Smooth muscle cell (in vitro differentiated cells): Measurements from ENCODE around the gene GGT5. TPM values are rescaled to one million over a fixed set of nuclear protein-coding genes. Genes with fewer than 3 reads are reported as not detected.
"Not testable (repeated sequence)": the region's sequence is repeated elsewhere in the genome, so short reads cannot be mapped to it uniquely, and the experiment has no call there.

ENCODE experiments used
- DNase-seq: peaks from one replicate; lab custom pipeline; 2025; ENCODE audit not compliant: unreplicated experiment; lab: John Stamatoyannopoulos, UW
- H2AFZ ChIP-seq: fragments of 200-600 bp; sonication (generic); 2 replicates; pipeline ENCODE4 v1.6.0; 2016; ENCODE audit warnings: antibody characterized with exemption, low read depth, mild to moderate bottlenecking
- H3F3A ChIP-seq: fragments of 200-600 bp; sonication (generic); 2 replicates; pipeline ENCODE4 v1.6.0; 2017; ENCODE audit warnings: antibody characterized with exemption, low read depth
- H3K27ac ChIP-seq: fragments of 200-600 bp; sonication (generic); 2 replicates; pipeline ENCODE4 v1.5.1; 2016; ENCODE audit warnings: low read depth, mild to moderate bottlenecking
- H3K27me3 ChIP-seq: fragments of 200-600 bp; sonication (generic); 2 replicates; pipeline ENCODE4 v1.6.1; 2016; ENCODE audit warnings: low read depth, mild to moderate bottlenecking
- H3K36me3 ChIP-seq: fragments of 200-600 bp; sonication (generic); 2 replicates; pipeline ENCODE4 v1.5.1; 2016; ENCODE audit warnings: low read depth
- H3K4me1 ChIP-seq: fragments of 200-600 bp; sonication (generic); 2 replicates; pipeline ENCODE4 v1.5.1; 2016; ENCODE audit warnings: low read depth
- H3K4me2 ChIP-seq: fragments of 200-600 bp; sonication (generic); 2 replicates; pipeline ENCODE4 v1.6.0; 2016; ENCODE audit warnings: mild to moderate bottlenecking
- H3K4me3 ChIP-seq: fragments of 200-600 bp; sonication (generic); 2 replicates; pipeline ENCODE4 v1.5.1; 2016; ENCODE audit warnings: mild to moderate bottlenecking
- H3K79me2 ChIP-seq: fragments of 200-600 bp; sonication (generic); 2 replicates; pipeline ENCODE4 v1.6.0; 2016; ENCODE audit warnings: low read depth, mild to moderate bottlenecking
- H3K9ac ChIP-seq: fragments of 200-600 bp; sonication (generic); 2 replicates; pipeline ENCODE4 v1.6.0; 2016; ENCODE audit warnings: low read depth
- H3K9me3 ChIP-seq: fragments of 200-600 bp; sonication (generic); replicated peaks from 2 replicates; pipeline ENCODE4 v1.5.1; 2016; ENCODE audit warnings: low read depth
- H4K20me1 ChIP-seq: fragments of 200-600 bp; sonication (generic); 2 replicates; pipeline ENCODE4 v1.6.0; 2016; ENCODE audit warnings: low read depth
- WGBS: methylation state at CpG from one replicate; pipeline ENCODE4 v1.1.7; 2016; ENCODE audit warnings: low lambda C conversion rate; 5-methylcytosine and 5-hydroxymethylcytosine counted together
- polyA plus RNA-seq: library from polyadenylated mRNA; unstranded; fragments of >200 nt; fragmentation: Nextera tagmentation; extraction: Ambion mirVana; gene quantifications from 2 replicates; pipeline ENCODE4 v1.2.1, GENCODE V29; 2016
- total RNA-seq: library from RNA; depleted of rRNA; stranded (reverse); fragments of >200 nt; gene quantifications from 2 replicates; pipeline ENCODE4 v1.2.3, GENCODE V29; 2014
- TF ChIP-seq, protein P1 (sequence below): fragments of 200-600 bp; sonication (generic); IDR thresholded peaks from 2 replicates; pipeline ENCODE4 v1.5.1; 2017; ENCODE audit warnings: borderline replicate concordance, mild to moderate bottlenecking, antibody characterized with exemption; ENCODE audit not compliant: insufficient read depth, poor library complexity, severe bottlenecking

The GGT5 gene
- total and polyA plus RNA-seq, 2 experiments from 2014 or later = 3.7 to 12.8 TPM

DNA sequence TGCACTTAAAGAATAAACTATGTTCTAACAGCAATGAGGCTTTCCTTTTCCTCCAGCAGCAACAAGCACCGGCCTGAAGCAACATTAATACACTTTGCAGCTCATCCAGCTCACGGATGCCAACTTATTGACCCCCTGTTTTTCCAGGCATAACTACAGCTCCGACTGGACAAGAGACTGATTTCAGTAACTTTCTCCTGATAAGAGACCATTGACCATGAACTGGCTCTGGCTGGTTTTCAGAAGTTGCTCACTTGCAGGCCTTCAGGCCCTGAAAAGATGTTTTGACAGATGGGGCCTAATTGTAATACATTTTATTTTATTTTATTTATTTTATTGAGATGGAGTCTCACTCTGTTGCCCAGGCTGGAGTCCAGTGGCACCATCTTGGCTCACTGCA lies 27.5 kb downstream of the GGT5 start:
- H3K4me1 ChIP-seq = no peaks in the 10 kb centered on the region
- H3K9me3 ChIP-seq = no peaks in the 10 kb centered on the region
- no peaks in the 10 kb centered on the region for H3K27me3 ChIP-seq
- 87% methylated on average over 3 of the region's 3 CpGs for WGBS
- H3K27ac ChIP-seq = no peak overlapping the region
- no peaks in the 10 kb centered on the region for H3F3A ChIP-seq
- H4K20me1 ChIP-seq = no peaks in the 10 kb centered on the region
- DNase-seq = no peak
- H3K36me3 ChIP-seq = no peaks in the 10 kb centered on the region
- H3K9ac ChIP-seq = no peak overlapping the region
- TF ChIP-seq, protein P1, sequence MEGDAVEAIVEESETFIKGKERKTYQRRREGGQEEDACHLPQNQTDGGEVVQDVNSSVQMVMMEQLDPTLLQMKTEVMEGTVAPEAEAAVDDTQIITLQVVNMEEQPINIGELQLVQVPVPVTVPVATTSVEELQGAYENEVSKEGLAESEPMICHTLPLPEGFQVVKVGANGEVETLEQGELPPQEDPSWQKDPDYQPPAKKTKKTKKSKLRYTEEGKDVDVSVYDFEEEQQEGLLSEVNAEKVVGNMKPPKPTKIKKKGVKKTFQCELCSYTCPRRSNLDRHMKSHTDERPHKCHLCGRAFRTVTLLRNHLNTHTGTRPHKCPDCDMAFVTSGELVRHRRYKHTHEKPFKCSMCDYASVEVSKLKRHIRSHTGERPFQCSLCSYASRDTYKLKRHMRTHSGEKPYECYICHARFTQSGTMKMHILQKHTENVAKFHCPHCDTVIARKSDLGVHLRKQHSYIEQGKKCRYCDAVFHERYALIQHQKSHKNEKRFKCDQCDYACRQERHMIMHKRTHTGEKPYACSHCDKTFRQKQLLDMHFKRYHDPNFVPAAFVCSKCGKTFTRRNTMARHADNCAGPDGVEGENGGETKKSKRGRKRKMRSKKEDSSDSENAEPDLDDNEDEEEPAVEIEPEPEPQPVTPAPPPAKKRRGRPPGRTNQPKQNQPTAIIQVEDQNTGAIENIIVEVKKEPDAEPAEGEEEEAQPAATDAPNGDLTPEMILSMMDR = no peak
- H3K79me2 ChIP-seq = no peaks in the 10 kb centered on the region
- no peak overlapping the region for H3K4me3 ChIP-seq
- H2AFZ ChIP-seq = no peak overlapping the region
- H3K4me2 ChIP-seq = no peak overlapping the region

DNA sequence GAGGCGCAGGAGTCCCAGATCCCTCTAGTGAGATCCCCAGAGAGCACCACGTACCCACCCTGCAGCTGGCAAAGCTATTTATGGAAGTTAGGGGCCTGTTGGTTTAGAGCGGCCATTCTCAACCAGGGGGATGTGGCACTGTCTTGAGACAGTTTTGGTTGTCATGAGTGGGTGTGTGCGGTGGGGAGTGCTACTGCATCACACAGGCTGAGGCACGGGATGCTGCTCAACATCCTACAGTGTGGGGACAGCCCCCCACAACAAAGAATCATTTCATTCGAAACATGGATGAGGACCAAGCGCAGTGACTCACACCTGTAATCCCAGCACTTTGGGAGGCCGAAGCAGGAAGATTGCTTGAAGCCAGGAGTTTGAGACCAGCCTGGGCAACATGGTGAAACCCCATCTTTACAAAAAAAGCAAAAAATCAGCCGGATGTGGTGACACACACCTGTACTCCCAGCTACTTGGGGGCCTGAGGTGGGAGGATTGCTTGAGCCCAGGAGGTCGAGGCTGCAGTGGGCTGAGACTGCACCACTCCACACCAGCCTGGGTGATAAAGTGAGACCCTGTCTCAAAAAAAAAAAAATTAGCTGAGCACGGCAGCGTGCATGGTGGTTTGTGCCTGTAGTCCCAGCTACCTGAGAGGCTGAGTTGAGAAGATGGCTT lies 28.2 kb downstream of the GGT5 start:
- Histone ChIP-seq H3K27me3 (no peaks in the 10 kb centered on the region), H3K4me1 (no peaks in the 10 kb centered on the region), H3K4me2 (no peak overlapping the region), H3K9ac (no peak overlapping the region), H3F3A (no peaks in the 10 kb centered on the region), H3K4me3 (no peak overlapping the region), H3K36me3 (no peaks in the 10 kb centered on the region), H3K9me3 (no peaks in the 10 kb centered on the region), H2AFZ (no peak overlapping the region), H3K79me2 (no peaks in the 10 kb centered on the region), H4K20me1 (no peaks in the 10 kb centered on the region), H3K27ac (no peak overlapping the region)
- no peak for DNase-seq
- WGBS = 95% methylated on average over 12 of the region's 12 CpGs
- TF ChIP-seq, protein P1 = no peak

DNA sequence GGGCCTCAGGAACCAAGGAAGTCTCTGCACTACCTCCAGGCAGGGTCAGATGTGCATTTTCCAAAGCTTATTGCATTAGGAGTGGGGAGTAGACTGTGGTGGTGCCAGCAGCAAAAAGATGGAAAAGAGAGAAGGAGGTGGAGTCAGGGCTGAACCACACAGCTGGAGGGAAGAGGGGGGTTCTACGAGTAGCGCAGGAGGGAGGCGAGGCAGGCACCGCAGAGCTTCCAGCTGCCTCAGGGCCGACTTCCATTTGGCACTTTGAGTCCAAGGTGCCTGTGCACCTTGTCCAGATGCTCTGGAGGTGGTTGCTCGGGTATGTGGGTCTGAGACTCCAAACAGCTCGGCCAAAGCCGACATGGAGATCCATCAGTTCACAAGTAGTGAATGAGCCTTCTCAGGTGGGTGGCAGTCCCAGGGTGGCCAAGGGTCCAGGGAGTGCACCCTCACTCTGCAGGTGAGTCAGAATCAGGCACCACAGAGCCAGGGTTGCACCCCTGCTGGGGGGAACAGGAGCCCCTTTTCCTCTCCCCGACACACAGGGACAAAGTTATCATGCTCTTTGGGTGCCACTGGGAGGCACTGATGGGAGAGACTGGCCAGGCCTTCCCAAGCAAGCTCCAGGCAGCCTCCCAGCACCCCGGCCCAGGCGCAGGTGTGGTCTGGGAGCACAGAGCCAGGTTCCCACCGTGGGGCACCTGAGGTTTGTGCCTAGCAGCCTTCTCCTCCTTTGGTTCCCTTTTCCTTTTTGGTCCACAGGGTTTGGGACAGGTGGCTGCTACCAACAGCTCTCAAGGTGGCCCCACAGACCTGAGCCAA lies 30.2 kb downstream of the GGT5 start:
- H3K4me1 ChIP-seq = no peaks in the 10 kb centered on the region
- no peak overlapping the region for H3K27ac ChIP-seq
- H3K9ac ChIP-seq = no peak overlapping the region
- WGBS = 93% methylated on average over 12 of the region's 12 CpGs
- H3K4me2 ChIP-seq = no peak overlapping the region
- H2AFZ ChIP-seq = no peak overlapping the region
- no peaks in the 10 kb centered on the region for H4K20me1 ChIP-seq
- H3K4me3 ChIP-seq = no peak overlapping the region
- no peaks in the 10 kb centered on the region for H3K9me3 ChIP-seq
- TF ChIP-seq, protein P1 = no peak
- no peaks in the 10 kb centered on the region for H3K27me3 ChIP-seq
- no peaks in the 10 kb centered on the region for H3F3A ChIP-seq
- DNase-seq = no peak
- no peaks in the 10 kb centered on the region for H3K79me2 ChIP-seq
- H3K36me3 ChIP-seq = no peaks in the 10 kb centered on the region

DNA sequence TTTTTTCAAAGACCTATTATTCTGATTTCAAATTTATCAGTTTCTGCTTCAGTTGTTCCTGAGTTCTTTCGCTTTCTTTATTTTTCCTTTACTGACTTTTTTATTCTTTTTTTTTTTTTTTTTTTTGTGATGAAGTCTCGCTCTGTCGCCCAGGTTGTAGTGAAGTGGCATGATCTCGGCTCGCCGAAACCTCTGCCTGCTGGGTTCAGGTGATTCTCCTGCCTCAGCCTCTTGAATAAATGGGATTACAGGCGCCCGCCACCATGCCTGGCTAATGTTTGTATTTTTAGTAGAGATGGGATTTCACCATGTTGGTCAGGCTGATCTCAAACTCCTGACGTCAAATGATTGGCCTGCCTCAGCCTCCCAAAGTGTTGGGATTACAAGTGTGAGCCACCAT lies 31.8 kb downstream of the GGT5 start:
- not testable (repeated sequence) for H3K9ac ChIP-seq, H3K79me2 ChIP-seq, H3K9me3 ChIP-seq, H3F3A ChIP-seq, DNase-seq, H2AFZ ChIP-seq, H3K36me3 ChIP-seq, H3K4me3 ChIP-seq, H3K27me3 ChIP-seq, H3K4me2 ChIP-seq, H3K27ac ChIP-seq, H4K20me1 ChIP-seq, H3K4me1 ChIP-seq
- WGBS = 80% methylated on average over 9 of the region's 9 CpGs

DNA sequence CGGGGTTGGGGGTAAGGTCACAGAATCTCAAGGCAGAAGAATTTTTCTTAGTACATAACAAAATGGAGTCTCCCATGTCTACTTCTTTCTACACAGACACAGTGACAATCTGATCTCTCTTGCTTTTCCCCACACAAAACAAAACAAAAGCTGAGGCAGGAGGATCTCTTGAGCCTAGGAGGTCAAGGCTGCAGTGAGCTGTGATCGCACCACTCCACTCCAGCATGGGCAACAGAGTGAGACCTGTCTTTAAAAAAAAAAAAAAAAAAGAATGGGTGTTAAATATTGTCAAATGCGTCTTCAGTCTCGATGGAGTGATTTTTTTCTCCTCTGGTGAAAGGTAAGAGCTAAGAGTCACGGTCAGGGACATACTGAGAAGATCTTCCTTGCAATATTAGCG lies 33.2 kb downstream of the GGT5 start:
- not testable (repeated sequence) for H3K27me3 ChIP-seq, H3K4me3 ChIP-seq, H3K9me3 ChIP-seq, H3K27ac ChIP-seq, H3K4me1 ChIP-seq, H3K9ac ChIP-seq, H4K20me1 ChIP-seq, H3K79me2 ChIP-seq, H2AFZ ChIP-seq, H3K4me2 ChIP-seq, H3K36me3 ChIP-seq, DNase-seq
- 95% methylated on average over 5 of the region's 6 CpGs for WGBS
- peaks cover 10% of the 10 kb centered on the region for H3F3A ChIP-seq

DNA sequence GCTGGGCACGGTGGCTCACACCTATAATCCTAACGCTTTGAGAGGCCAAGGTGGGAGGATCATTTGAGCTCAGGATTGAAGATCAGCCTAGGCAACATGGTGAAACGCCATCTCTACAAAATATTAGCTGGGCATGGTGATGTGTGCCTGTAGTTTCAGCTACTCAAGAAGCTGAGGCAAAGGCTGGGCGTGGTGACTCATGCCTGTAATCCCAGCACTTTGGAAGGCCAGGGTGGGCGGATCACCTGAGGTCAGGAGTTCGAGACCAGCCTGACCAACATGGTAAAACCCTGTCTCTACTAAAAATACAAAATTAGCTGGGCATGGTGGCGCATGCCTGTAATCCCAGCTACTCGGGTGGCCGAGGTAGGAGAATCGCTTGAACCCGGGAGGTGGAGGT lies 34.5 kb downstream of the GGT5 start:
- WGBS = 90% methylated on average over 11 of the region's 11 CpGs
- H3K4me2 ChIP-seq, H3K36me3 ChIP-seq, H4K20me1 ChIP-seq, H3K27ac ChIP-seq, H3K9ac ChIP-seq, H3K9me3 ChIP-seq, H3K4me3 ChIP-seq, H3K4me1 ChIP-seq, H3K27me3 ChIP-seq, DNase-seq, H2AFZ ChIP-seq, H3K79me2 ChIP-seq: not testable (repeated sequence)
- H3F3A ChIP-seq = peaks cover 18% of the 10 kb centered on the region
